ENCODE results near the gene NCKAP5L. TPM values are rescaled to one million over a fixed set of nuclear protein-coding genes. Genes with fewer than 3 reads are reported as not detected.

Gene NCKAP5L
- total RNA-seq, 1 experiment from 2014 or later: 14.3 TPM

- DNase-seq (ENCODE audit: low read depth): peak; percentile 38
These were observed 3.3 kb downstream of the NCKAP5L start for GRCh38 chr12:49824895-49825294.

GRCh38 chr12:49824416-49824815, 3.8 kb downstream of the NCKAP5L start:
- no peak for DNase-seq (ENCODE audit: low read depth)

GRCh38 chr12:49823951-49824350, 4.3 kb downstream of the NCKAP5L start:
- no peak for DNase-seq (ENCODE audit: low read depth)

GRCh38 chr12:49823350-49823749, 4.9 kb downstream of the NCKAP5L start:
- DNase-seq (ENCODE audit: low read depth): no peak

- DNase-seq (ENCODE audit: low read depth): no peak
These were observed 6.6 kb downstream of the NCKAP5L start for GRCh38 chr12:49821373-49822287.

- no peak for DNase-seq (ENCODE audit: low read depth)
These were observed 8.4 kb downstream of the NCKAP5L start for GRCh38 chr12:49819786-49820185.

- DNase-seq (ENCODE audit: low read depth): no peak
These were observed 9.8 kb downstream of the NCKAP5L start for GRCh38 chr12:49818241-49818895.

- DNase-seq (ENCODE audit: low read depth): no peak
These were observed 15.1 kb downstream of the NCKAP5L start for GRCh38 chr12:49813131-49813530.

GRCh38 chr12:49811961-49812401, 16.2 kb downstream of the NCKAP5L start:
- no peak for DNase-seq (ENCODE audit: low read depth)

- no peak for DNase-seq (ENCODE audit: low read depth)
These were observed 17.1 kb downstream of the NCKAP5L start for GRCh38 chr12:49811136-49811535.

- DNase-seq (ENCODE audit: low read depth): no peak
These were observed 18.3 kb downstream of the NCKAP5L start for GRCh38 chr12:49809906-49810389.

GRCh38 chr12:49809381-49809905, 18.8 kb downstream of the NCKAP5L start:
- DNase-seq (ENCODE audit: low read depth): no peak

- no peak for DNase-seq (ENCODE audit: low read depth)
These were observed 19.4 kb downstream of the NCKAP5L start for GRCh38 chr12:49808686-49809380.

- DNase-seq (ENCODE audit: low read depth): no peak
These were observed 20.1 kb downstream of the NCKAP5L start for GRCh38 chr12:49807991-49808580.

GRCh38 chr12:49806877-49807276, 21.3 kb downstream of the NCKAP5L start:
- DNase-seq (ENCODE audit: low read depth): no peak

GRCh38 chr12:49806321-49806813, 21.8 kb downstream of the NCKAP5L start:
- DNase-seq (ENCODE audit: low read depth): no peak

- DNase-seq (ENCODE audit: low read depth): no peak
These were observed 22.8 kb downstream of the NCKAP5L start for GRCh38 chr12:49805409-49805808.

- DNase-seq (ENCODE audit: low read depth): no peak
These were observed 23.4 kb downstream of the NCKAP5L start for GRCh38 chr12:49804821-49805220.

GRCh38 chr12:49803693-49804450, 24.3 kb downstream of the NCKAP5L start:
- no peak for DNase-seq (ENCODE audit: low read depth)

Data from Daoy (cell line).